GM12891 (cell line): ENCODE results near the gene CD40LG.

Experiments used
- POLR2A ChIP-seq: IDR thresholded peaks from 2 replicates; pipeline ENCODE4 v1.6.1; 2011; ENCODE audit warnings: low read depth, low read length, control low read depth
- POLR2AphosphoS5 ChIP-seq: IDR thresholded peaks from 2 replicates; pipeline ENCODE4 v1.6.1; 2011; ENCODE audit warnings: low read depth, low read length, control low read depth
- SPI1 ChIP-seq: IDR thresholded peaks from 2 replicates; pipeline ENCODE4 v1.6.1; 2011; ENCODE audit warnings: low read depth, low read length, control low read depth
- TAF1 ChIP-seq: IDR thresholded peaks from 2 replicates; pipeline ENCODE4 v1.6.1; 2011; ENCODE audit warnings: low read depth, low read length, control low read depth

DNA sequence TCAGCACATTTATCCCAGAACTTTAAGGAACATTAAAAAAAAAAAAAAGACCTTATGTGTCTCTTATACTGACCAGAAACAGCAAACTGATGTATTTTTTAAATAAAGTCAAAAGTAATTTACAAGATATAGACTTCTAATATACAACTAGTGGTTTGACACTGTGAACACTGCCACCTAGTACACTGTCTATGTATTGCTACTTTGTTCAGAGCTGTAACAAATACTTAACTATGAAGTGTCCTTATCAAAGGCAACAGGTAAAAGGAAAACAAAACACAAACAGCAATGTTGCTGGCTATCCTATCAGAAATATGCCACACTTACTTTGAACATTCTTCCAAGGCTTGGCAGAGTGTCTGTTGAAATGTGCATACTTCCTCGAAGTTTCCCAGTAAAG, 60.4 kb downstream of the CD40LG start:
- TF ChIP-seq POLR2AphosphoS5 (no peak), TAF1 (no peak), SPI1 (no peak), POLR2A (no peak)
